PC-9 (cell line): ENCODE data around the gene LRRC56.

Experiments used
- EZH2 ChIP-seq: fragments of 200-600 bp; sonication (generic); IDR thresholded peaks from 2 replicates; pipeline ENCODE4 v1.8.0; 2017; ENCODE audit warnings: antibody characterized with exemption, low read depth
- TF ChIP-seq, protein P1 (sequence below): fragments of 200-600 bp; sonication (generic); conservative IDR thresholded peaks from 2 replicates; pipeline ENCODE4 v1.6.1; 2017; ENCODE audit warnings: mixed run types, antibody characterized with exemption, mild to moderate bottlenecking, moderate library complexity

- TF ChIP-seq, protein P1, sequence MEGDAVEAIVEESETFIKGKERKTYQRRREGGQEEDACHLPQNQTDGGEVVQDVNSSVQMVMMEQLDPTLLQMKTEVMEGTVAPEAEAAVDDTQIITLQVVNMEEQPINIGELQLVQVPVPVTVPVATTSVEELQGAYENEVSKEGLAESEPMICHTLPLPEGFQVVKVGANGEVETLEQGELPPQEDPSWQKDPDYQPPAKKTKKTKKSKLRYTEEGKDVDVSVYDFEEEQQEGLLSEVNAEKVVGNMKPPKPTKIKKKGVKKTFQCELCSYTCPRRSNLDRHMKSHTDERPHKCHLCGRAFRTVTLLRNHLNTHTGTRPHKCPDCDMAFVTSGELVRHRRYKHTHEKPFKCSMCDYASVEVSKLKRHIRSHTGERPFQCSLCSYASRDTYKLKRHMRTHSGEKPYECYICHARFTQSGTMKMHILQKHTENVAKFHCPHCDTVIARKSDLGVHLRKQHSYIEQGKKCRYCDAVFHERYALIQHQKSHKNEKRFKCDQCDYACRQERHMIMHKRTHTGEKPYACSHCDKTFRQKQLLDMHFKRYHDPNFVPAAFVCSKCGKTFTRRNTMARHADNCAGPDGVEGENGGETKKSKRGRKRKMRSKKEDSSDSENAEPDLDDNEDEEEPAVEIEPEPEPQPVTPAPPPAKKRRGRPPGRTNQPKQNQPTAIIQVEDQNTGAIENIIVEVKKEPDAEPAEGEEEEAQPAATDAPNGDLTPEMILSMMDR, result no peak
- no peak for TF ChIP-seq EZH2
Observed at GRCh38 chr11:494761-495536, 42.4 kb upstream of the LRRC56 start.
